GM21423 (cell line): ENCODE data around the gene MAEA.
"Not testable (repeated sequence)": the region's sequence is repeated elsewhere in the genome, so short reads cannot be mapped to it uniquely, and the experiment has no call there.

Experiments
- ATAC-seq: cut with Tn5 transposase; IDR thresholded peaks from one replicate; pipeline ENCODE4 v1.9.1; 2021; ENCODE audit warnings: mild to moderate bottlenecking, moderate library complexity; ENCODE audit not compliant: unreplicated experiment

MAEA gene

DNA sequence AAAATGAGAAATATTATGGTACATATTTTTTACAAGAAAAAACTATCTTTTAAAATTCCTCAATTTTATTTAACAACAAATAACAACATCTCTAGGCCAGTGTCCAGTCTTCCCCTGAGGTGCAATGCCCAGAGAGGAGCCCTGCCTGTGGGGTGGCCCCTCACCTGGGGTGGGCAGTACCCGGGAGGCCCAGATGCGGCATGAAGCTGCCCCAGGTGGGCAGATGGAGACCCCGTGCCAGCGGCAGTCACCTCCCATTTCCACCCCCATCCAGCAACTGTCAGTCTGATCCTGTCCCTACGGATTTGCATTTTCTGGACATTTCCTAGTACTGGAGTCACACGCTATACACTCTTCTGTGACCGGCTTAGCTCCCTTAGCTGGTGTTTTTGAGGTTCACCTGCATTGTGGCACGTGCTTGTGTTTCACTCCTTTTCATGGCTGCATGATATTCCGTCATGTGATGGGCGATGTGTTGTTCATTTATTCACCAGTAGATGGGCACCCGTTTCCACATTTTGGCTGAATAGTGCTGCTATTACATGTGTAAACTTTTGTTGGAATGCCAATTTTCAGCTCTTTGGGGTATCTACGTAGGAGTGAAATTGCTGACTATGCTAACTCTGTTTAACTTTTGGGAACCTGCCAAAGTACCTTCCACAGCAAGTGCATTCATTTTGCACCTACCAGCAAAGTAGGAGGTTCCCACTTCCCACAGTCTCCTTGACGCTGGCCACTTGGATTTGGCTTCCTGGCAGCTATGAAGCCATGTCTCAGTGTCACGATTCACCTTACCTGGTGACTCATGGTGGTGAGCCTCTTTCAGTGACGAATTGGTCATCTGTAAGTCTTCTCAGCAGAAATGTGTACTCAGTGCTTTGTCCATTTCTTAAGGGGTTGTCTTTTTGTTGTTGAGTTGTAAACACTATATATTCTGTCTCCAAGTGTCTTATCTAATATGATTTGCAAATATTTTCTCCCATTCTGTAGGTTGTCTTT lies 11.7 kb upstream of the MAEA start:
- no peak for ATAC-seq

- no peak for ATAC-seq
Measured at GRCh38 chr4:1279253-1279652, 10.4 kb upstream of the MAEA start.

- no peak for ATAC-seq
Measured at GRCh38 chr4:1283711-1284110, 6.0 kb upstream of the MAEA start.

GRCh38 chr4:1285151-1285789 lies 4.4 kb upstream of the MAEA start:
- no peak for ATAC-seq

DNA sequence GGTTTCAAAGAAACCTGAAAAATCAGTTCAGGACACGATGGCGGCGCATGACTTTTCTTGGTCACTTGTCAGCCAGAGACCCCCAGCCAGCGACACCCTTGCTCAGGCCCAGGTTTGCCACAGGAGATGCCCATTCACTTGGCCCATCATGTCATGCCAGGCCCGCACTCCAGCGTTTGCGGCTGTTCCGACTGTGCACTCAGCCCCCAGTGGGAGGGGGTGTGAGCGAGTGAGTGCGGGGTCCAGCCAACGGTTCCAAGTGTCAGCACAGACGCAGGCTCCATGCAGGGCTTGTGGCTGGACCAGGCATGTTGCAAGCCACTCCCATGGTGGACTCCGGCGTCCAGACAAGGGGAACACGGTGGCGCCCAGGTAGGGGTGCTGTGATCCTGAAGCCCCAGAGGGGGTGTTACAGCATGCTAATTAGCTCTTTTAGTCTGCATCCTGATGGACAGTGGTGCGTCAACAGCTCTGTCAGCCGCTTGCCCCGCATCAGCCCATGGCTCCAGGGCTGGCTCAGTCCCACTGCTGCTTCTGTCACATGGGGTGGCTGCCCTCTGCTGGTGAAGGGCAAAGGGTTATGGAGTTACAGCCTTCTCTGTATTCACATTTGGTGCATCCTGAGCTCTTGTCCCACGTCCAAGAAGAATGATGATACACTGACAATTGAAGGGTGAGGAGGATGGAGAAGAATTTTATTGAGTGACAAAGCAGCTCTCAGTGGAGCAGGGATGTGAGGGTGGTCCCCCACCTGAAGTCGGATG lies 3.7 kb upstream of the MAEA start:
- ATAC-seq: no peak

DNA sequence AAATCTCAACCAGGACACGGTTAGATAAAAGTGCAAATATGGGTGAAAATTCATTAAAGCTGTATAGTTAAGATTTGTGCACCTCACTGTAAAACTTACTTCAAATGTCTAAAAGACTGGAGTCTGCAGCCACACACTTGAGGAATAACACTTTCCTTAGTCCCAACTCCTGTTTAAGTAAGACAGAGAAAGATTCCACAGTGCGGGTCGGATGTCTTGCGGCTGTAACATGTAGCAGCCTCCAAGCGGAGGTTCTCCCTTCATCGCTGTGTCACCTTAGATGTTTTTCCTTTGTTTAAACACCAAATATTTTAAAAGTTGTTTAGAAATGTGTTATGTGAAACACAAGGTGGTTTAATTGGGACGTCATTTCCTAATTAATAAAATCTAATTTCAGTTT lies 905 bp upstream of the MAEA start:
- no peak for ATAC-seq

DNA sequence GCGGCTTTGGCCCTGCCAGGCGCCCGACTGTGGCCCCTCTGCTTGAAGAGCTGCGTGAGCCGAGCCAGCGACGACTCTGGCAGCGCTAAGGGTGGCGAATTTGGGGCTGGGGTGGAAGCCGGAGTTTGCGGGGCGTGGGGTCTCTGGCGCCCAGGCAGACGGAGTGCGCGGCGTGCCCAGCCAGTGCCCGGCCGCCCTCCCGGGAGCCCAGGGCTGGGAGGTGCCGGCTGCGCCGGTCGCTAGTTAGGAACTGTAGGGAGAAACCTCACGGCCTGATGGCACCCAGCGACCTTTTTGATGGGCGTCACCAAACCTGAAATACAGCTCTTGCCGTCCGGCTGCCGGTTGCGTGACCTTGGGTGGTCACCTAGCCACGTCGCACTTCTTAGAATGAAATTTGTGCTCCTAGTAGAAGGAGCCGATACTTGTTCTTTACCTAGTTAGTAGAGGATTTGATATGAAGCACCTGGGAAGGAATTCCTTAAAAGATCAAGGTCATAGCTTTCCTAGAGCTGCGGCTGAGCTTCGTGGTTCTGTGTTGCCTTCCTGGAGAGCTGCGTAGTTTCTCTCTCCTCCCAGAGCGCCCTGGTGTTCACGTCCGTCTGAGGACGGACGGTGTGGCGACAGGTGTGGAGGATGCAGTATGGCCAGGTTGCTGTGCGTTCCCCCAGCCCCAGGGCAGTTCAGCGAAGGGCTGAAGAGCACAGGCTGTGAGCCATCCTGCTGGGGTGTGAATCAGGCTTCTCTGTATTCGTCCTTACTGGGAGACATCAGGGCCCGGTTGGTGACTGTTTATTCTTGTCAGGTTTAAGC lies 680 bp downstream of the MAEA start:
- ATAC-seq: peak; percentile 6

DNA sequence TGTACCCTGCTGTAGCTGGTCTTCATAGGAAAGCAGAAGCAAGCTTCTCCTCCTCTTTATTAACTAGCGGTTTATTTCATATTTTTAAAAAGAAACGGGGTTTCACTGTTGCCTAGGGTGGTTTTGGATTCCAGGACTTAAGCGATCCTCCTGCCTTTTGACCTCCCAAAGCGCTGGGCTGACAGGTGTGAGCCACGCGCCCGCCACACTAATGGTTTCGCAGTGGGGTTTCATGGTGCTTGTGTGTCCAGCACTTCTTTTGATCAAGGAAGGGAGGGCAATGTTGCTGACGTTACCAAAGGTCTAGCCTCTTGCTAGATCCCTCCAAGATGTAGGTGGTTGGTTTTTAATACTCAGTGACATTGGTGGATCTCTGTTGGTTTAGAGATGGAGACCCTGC lies 1.4 kb downstream of the MAEA start:
- ATAC-seq: no peak

GRCh38 chr4:1291996-1292702 lies 2.5 kb downstream of the MAEA start:
- no peak for ATAC-seq

DNA sequence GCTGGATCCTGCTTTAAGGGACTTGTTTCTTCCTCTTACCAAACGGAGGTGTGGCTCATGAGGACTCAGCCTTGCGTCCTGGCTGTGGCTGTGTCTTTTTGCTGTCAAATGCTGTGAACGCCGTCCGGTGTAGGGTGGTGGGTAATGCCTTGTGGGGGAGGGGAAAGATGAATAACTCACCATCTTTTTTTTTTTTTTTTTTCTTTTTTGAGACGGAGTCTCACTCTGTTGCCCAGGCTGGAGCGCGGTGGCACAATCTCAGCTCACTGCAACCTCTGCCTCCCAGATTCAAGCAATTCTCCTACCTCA lies 3.0 kb downstream of the MAEA start:
- ATAC-seq: not testable (repeated sequence)

- no peak for ATAC-seq
Measured at GRCh38 chr4:1293531-1293941, 3.8 kb downstream of the MAEA start.

DNA sequence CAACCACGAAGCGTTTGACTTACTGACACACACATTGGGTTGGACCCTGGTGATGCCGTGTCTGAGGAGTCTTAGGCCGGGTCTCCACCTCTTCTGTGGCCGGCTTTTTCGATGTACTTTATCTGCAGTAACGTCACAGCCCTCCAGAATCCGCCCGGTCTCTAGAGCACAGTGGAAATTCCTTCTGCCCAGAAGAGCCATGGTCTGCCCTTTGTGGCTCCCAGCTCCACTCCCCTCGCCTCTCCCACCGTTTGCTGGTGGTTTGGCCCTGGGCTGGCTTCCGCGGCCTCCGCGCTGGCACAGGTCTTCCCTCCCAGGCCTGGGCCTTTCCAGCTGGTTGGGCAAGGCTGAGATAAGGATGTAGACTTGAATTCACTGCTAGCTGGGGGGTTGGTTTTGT lies 4.3 kb downstream of the MAEA start:
- no peak for ATAC-seq

DNA sequence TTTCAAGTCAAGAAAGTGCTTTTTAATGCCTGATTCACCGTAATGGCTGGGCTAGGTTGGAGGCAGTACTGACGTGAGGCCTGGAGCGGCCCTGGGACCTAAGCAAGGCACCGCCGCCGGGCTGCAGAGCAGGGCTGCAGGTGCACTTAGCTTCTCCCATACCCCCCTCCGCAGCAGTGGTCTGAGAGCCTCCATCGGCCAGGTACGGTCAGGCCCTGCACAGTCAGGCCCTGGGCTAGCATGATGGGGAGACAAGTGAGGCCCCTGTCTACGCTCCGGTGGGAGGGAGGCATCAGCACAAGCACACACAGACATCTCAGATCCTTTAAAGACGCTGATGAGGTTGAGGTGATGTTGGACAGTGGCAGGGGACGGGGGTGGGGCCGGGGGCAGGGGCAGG lies 4.7 kb downstream of the MAEA start:
- no peak for ATAC-seq

- no peak for ATAC-seq
Measured at GRCh38 chr4:1294891-1295290, 5.2 kb downstream of the MAEA start.

DNA sequence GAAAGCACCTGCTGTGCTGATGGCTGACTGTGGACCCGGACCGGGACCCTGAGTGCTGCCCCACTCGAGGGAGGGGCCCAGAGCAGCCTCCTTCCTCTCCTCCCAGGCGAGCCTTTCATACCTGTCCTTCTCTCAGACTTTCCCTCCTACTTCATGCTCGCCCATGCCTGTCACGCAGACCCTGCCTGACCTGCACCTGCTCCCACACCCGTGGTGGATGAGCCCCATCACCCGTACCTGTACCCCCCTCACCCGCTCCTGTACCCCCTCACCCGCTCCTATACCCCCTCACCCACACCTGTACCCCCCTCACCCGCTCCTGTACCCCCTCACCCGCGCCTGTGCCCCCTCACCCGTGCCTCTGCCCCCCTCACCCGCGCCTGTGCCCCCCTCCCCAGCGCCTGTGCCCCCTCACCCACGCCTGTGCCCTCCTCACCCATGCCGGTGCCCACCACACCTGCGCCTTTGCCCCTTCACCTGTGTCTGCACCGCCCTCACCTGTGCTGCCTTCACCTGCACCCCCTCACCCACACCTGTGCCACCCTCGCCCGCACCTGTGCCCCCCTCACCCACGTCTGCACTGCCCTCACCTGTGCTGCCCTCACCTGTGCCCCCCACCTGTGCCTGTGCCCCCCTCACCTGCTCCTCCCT lies 5.8 kb downstream of the MAEA start:
- ATAC-seq: no peak

DNA sequence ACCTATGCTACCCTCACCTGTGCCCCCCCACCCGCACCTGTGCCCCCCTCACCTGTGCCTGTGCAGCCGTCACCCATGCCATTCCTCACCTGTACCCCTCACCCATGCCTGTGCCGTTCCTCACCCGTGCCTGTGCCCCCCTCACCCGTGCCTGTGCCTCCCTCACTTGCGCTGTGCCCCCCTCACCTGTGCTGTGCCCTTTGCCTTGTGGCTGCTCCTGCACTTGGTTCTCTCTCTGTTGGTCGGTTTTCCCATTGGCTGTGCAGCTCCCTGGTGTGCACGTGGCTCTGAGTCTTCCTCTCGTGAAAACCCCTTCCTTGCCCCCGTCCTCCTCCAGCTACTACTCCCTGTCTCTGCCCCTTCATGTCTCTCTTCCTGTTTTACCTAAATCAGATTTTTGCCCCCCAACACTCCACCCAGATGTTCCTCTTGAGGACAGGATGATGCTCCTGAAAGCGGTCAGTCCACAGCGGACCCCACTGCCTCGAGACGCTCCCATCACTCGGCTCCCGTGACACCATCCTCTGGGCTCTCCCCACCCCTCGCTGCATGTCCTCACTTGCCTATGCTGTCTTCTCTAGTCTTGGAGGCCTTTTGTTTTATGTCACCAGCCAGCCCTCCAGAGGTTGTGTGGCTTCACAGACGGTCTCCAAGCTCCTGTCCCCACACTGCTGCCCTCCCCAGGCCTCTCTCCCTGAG lies 6.8 kb downstream of the MAEA start:
- ATAC-seq: no peak

DNA sequence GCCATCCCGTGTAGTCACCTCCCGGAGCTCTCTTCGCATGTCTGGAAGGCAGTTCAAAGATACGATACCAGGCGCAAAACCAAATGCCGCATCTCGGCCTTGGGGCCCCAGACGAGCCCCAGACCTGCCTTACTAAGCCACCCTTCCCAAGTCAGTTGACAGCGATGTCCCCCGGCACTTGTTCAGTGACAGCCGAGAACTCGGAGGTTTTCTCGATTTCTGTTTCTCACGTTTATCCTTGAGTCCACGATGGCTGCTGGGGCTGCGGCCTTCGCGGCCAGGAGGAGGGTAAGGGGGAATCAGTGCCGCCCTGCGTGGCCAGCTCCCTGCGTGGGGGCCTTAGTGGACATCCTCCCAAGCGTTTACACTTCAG lies 7.3 kb downstream of the MAEA start:
- no peak for ATAC-seq

DNA sequence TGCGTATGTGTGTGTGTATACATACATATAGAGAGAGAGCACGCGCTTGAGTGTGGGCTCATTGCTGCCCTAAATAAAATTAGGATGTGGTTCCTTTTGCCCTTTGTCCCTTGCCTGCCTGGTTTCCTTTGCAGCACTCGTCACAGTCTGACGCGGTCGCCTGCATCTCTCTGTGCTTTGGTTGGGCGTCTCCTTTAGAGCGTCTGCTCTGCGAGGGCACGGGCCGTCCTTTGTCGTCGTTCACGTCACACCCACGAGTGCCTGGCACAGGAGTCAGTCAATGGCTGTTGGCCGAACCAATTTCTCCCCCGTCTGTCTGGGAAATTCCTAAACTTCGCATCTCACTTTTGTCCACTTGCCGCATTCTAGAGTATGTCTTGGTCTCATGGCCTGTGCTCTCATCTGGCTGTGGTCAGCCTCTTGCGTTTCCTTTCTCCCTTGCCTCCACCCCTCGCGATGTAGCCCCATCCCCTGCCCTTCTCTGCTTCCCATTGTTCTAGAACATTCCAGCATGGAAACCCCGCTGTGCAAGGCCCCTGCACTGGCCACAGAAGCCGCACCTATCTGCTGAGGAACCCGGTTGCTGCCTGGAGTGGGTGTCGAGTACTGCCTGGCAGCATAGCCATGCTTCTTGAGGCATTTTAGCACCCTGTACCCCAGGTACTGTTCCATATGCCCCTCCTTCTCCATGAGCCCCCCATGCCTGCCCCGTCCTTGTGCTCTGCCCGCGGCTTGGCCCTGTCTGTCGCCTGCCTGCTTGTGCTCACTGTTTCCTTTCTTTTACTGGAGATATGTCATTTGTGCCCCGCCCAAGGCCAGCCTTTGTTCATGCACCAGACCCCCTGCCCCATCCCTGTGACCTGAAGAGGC lies 8.0 kb downstream of the MAEA start:
- no peak for ATAC-seq
